Right lobe of liver (tissue), 4 donors: ENCODE results near the gene AGFG1.

ENCODE experiments used
- POLR2A ChIP-seq: fragments of 450-650 bp; IDR thresholded peaks from one replicate; pipeline ENCODE4 v1.6.1; 2017; ENCODE audit warnings: antibody characterized with exemption, mild to moderate bottlenecking
- TF ChIP-seq, protein P1 (sequence below), 4 donors: fragments of 200-600 bp in 3 of 4; fragments of 450-650 bp in 1 of 4; IDR thresholded peaks; one replicate each; pipeline versions ENCODE4 v1.5.1 to v1.8.0; 2016 to 2022; ENCODE audit warnings: antibody characterized with exemption in 4 of 4, mild to moderate bottlenecking in 2 of 4
- donor health status: DM: no; HTN: no; CAD: no.
- donor health status: DM: no; HTN: no; CAD: no.
- donor health status: DM: no; HTN: yes; CAD: no.

DNA sequence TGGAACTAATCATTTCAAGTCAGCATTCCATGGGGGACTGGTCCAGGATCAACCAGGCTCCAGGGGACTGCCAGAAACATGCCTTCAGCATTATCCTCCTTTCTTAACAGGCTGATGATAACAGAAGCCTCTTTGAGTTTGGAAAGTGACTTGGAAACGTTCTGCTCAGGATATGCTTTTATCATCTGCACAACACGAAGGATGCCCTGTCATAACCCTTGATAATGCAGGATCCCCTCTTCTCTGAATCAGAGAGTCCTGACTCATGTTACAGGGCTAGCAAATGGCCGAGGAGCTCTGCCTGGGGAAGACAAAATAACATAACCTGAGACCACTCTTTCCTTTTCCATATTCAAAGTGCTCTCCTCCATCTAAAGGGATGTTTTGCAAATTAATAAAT, 136.0 kb downstream of the AGFG1 start:
- TF ChIP-seq, protein P1, sequence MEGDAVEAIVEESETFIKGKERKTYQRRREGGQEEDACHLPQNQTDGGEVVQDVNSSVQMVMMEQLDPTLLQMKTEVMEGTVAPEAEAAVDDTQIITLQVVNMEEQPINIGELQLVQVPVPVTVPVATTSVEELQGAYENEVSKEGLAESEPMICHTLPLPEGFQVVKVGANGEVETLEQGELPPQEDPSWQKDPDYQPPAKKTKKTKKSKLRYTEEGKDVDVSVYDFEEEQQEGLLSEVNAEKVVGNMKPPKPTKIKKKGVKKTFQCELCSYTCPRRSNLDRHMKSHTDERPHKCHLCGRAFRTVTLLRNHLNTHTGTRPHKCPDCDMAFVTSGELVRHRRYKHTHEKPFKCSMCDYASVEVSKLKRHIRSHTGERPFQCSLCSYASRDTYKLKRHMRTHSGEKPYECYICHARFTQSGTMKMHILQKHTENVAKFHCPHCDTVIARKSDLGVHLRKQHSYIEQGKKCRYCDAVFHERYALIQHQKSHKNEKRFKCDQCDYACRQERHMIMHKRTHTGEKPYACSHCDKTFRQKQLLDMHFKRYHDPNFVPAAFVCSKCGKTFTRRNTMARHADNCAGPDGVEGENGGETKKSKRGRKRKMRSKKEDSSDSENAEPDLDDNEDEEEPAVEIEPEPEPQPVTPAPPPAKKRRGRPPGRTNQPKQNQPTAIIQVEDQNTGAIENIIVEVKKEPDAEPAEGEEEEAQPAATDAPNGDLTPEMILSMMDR (IDR thresholded peaks at IDR 0.05), result no peak
- TF ChIP-seq POLR2A, result no peak
